Neural progenitor cell (in vitro differentiated cells): ENCODE results near the gene SLC2A4.

Experiments used
- EZH2 ChIP-seq: fragments of 200-600 bp; sonication (generic); IDR thresholded peaks from 2 replicates; pipeline ENCODE4 v1.6.1; 2017; ENCODE audit warnings: antibody characterized with exemption, mild to moderate bottlenecking, moderate library complexity
- TF ChIP-seq, protein P1 (sequence below): fragments of 200-600 bp; sonication (generic); IDR thresholded peaks from 2 replicates; pipeline ENCODE4 v1.5.1; 2017; ENCODE audit warnings: antibody characterized with exemption, mild to moderate bottlenecking

DNA sequence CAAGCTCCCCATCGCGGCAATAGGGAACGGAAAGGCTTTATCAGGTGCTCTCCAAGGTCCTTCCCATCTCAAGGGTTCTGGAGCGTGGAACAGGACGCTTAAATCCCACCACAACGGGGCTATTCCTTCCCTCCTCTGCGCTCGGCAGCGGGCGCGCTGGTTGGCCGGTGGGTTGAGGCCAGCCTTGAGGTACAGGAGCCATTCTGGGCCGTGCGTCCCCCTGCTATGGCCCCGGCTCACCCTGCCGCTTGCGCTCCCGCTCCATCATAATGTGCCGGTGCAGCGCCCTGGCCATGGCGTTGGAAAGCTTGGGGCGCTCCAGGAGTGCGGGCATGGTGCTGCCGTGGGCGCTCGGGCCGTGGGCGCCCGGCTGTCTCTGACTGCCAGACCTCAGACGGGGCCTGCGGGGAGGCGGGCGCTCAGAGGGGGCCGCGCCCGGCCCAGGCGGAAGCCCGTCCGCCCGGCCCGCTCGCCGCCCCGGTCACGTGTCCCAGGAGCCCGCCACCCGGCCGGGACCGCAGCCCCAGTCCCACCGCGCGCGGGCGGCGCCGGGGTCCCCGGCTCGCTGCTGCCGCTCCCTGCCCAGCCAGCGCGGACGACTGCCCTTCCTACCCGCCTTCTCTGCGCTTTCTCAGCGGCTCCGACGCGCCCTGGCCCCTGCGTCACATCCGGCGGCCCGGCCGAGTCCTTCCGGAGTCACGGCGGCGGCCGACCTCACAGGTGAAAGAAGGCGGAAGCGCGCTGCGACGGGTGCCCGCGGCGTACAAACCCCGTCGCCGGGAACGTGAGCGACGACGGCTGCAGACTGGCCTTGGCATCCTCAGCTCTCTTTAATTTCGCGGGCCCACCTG, 33.4 kb downstream of the SLC2A4 start, which contains the start of gene GPS2:
- TF ChIP-seq, protein P1, sequence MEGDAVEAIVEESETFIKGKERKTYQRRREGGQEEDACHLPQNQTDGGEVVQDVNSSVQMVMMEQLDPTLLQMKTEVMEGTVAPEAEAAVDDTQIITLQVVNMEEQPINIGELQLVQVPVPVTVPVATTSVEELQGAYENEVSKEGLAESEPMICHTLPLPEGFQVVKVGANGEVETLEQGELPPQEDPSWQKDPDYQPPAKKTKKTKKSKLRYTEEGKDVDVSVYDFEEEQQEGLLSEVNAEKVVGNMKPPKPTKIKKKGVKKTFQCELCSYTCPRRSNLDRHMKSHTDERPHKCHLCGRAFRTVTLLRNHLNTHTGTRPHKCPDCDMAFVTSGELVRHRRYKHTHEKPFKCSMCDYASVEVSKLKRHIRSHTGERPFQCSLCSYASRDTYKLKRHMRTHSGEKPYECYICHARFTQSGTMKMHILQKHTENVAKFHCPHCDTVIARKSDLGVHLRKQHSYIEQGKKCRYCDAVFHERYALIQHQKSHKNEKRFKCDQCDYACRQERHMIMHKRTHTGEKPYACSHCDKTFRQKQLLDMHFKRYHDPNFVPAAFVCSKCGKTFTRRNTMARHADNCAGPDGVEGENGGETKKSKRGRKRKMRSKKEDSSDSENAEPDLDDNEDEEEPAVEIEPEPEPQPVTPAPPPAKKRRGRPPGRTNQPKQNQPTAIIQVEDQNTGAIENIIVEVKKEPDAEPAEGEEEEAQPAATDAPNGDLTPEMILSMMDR, result no peak
- TF ChIP-seq EZH2, result no peak
